ENCODE measurements around the gene MPRIP. TPM values are rescaled to one million over a fixed set of nuclear protein-coding genes. Genes with fewer than 3 reads are reported as not detected.

The MPRIP gene
- total RNA-seq, 1 experiment from 2014 or later, result 140 TPM

DNA sequence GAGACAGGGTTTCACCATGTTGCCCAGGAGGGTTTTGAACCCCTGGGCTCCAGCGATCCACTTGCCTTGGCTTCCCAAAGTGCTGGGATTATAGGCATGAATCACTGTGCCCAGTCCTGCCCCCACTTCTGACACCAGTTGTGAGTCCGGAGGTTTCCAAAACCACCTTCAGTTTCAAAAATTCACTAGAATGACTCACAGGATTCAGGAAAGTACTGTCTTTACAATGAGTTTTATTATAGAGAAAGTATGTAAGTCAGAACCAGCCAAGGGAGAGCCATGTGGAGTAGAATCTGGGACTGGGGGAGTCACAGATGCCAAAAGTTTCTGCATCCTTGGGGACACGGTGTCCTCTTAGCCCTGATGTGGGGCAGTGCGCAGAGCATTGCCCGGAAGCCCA is 108.8 kb downstream of the MPRIP start (continued):
- TF ChIP-seq HMGA2 (CRISPR knock-in tag; IDR thresholded peaks at IDR 0.05), result no peak
- TF ChIP-seq, protein P1, sequence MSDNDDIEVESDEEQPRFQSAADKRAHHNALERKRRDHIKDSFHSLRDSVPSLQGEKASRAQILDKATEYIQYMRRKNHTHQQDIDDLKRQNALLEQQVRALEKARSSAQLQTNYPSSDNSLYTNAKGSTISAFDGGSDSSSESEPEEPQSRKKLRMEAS (CRISPR knock-in tag; IDR thresholded peaks at IDR 0.05), result no peak

DNA sequence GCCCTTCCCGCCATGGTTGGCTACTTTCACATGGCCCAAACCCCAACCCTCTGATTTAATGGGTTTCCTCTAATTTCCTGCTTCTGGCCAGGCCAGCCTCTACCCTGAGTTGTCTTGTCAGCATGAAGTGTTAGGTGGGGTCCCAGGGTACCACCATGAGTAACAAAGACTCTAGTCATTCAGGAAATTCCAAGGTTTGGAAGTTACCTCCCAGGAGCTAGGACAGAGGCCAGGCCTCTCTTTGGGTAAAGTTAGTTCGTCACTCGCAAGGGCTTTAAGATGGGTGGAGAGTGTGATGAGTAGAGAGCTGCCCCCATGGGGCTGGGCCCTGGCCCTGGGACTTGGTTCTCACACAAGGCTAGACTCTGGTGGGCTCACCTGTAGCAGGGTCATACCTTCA is 109.3 kb downstream of the MPRIP start:
- Mint-ChIP-seq H3K4me1 (no peaks in the 10 kb centered on the region), H3K27me3 (ENCODE audit: low read depth) (no peaks in the 10 kb centered on the region), H3K4me3 (no peak overlapping the region), H3K36me3 (peaks cover 53% of the 10 kb centered on the region), H3K9me3 (no peaks in the 10 kb centered on the region), H3K27ac (no peak overlapping the region)
- TF ChIP-seq TCF7 (CRISPR knock-in tag; IDR thresholded peaks at IDR 0.05; ENCODE audit: low read depth), result no peak
- TF ChIP-seq SMAD3 (CRISPR knock-in tag; IDR thresholded peaks at IDR 0.05; ENCODE audit: borderline replicate concordance), result no peak
- TF ChIP-seq ZNF532 (CRISPR knock-in tag; IDR thresholded peaks at IDR 0.05; ENCODE audit: borderline replicate concordance), result no peak
- no peak for TF ChIP-seq E2F1 (CRISPR knock-in tag; IDR thresholded peaks at IDR 0.05)
- TF ChIP-seq RORB (CRISPR knock-in tag; IDR thresholded peaks at IDR 0.05), result no peak
- no peak for TF ChIP-seq NFE2L1 (CRISPR knock-in tag; IDR thresholded peaks at IDR 0.05)
- TF ChIP-seq ERG (CRISPR knock-in tag; IDR thresholded peaks at IDR 0.05), result no peak
- TF ChIP-seq TP53 (CRISPR knock-in tag; IDR thresholded peaks at IDR 0.05), result no peak
- no peak for TF ChIP-seq CREM (CRISPR knock-in tag; IDR thresholded peaks at IDR 0.05)
- TF ChIP-seq, protein P1 (CRISPR knock-in tag; IDR thresholded peaks at IDR 0.05), result no peak
- TF ChIP-seq, protein P2, sequence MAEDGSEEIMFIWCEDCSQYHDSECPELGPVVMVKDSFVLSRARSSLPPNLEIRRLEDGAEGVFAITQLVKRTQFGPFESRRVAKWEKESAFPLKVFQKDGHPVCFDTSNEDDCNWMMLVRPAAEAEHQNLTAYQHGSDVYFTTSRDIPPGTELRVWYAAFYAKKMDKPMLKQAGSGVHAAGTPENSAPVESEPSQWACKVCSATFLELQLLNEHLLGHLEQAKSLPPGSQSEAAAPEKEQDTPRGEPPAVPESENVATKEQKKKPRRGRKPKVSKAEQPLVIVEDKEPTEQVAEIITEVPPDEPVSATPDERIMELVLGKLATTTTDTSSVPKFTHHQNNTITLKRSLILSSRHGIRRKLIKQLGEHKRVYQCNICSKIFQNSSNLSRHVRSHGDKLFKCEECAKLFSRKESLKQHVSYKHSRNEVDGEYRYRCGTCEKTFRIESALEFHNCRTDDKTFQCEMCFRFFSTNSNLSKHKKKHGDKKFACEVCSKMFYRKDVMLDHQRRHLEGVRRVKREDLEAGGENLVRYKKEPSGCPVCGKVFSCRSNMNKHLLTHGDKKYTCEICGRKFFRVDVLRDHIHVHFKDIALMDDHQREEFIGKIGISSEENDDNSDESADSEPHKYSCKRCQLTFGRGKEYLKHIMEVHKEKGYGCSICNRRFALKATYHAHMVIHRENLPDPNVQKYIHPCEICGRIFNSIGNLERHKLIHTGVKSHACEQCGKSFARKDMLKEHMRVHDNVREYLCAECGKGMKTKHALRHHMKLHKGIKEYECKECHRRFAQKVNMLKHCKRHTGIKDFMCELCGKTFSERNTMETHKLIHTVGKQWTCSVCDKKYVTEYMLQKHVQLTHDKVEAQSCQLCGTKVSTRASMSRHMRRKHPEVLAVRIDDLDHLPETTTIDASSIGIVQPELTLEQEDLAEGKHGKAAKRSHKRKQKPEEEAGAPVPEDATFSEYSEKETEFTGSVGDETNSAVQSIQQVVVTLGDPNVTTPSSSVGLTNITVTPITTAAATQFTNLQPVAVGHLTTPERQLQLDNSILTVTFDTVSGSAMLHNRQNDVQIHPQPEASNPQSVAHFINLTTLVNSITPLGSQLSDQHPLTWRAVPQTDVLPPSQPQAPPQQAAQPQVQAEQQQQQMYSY (CRISPR knock-in tag; IDR thresholded peaks at IDR 0.05), result no peak
- no peak for TF ChIP-seq JAZF1 (CRISPR knock-in tag; IDR thresholded peaks at IDR 0.05)
- TF ChIP-seq IRF2 (CRISPR knock-in tag; IDR thresholded peaks at IDR 0.05; ENCODE audit: borderline replicate concordance, low read depth), result no peak
- TF ChIP-seq, protein P3, sequence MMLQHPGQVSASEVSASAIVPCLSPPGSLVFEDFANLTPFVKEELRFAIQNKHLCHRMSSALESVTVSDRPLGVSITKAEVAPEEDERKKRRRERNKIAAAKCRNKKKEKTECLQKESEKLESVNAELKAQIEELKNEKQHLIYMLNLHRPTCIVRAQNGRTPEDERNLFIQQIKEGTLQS (CRISPR knock-in tag; conservative IDR thresholded peaks at IDR 0.05), result no peak
- no peak for TF ChIP-seq GABPB1 (CRISPR knock-in tag; IDR thresholded peaks at IDR 0.05)
- TF ChIP-seq NFATC4 (CRISPR knock-in tag; IDR thresholded peaks at IDR 0.05), result no peak
- CTCF ChIA-PET, result interaction anchor here (1.0 kb wide), 1 partner anchor 10 kb away, joined by 6 read pairs; no protein-coding TSS in a partner anchor
- DNase-seq (ENCODE audit: low spot score) (no peak), ATAC-seq (no peak)
- POLR2A ChIA-PET, result no interaction called here
